Thyroid gland (tissue), 4 donors: ENCODE measurements around the gene DPH7.

Source experiments
- POLR2A ChIP-seq, 2 donors: fragments of 450-650 bp; IDR thresholded peaks; one replicate each; pipeline ENCODE4 v1.6.1; 2017; ENCODE audit warnings: antibody characterized with exemption in 2 of 2, mild to moderate bottlenecking in 2 of 2, moderate library complexity in 1 of 2
- TF ChIP-seq, protein P1 (sequence below), 6 experiments: fragments of 200-600 bp in 3 of 6; fragments of 450-650 bp in 3 of 6; sonication (generic) in 3 of 6; IDR thresholded peaks; one replicate each; pipeline ENCODE4 v1.5.1; 2016 to 2019; ENCODE audit warnings: antibody characterized with exemption in 6 of 6, mild to moderate bottlenecking in 2 of 6, inconsistent platforms in 1 of 6, moderate library complexity in 1 of 6

DNA sequence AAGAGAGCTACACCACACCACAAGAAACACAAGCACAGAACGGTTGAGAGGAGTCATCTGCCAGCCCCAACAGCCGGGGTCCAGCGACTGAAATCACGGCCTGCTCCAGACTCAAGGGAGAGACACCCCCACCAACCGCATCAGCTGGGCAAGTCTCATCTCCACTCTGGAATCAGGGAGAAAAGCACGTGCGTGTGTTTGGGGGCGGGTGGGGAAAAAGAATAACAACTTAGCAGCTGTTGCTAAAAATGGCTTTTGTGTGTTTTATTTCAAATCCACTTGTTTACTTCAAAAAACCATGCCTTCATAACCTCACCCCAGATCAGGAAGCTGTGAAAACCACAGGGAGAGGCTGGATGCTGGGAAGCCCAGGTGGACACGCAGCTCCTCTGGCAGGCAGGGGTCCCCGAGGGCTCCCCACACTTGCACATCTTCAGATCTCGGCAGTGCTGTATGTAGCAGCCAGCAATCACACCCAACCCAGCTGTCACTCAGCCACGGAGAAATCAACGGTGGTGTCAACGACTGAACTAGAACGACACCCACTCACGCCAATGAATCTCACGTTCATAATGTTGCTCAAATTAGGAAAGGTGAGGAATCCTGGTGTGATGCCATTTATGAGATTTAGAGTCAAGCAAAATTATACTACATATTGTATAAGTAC, 47.5 kb downstream of the DPH7 start:
- TF ChIP-seq, protein P1, sequence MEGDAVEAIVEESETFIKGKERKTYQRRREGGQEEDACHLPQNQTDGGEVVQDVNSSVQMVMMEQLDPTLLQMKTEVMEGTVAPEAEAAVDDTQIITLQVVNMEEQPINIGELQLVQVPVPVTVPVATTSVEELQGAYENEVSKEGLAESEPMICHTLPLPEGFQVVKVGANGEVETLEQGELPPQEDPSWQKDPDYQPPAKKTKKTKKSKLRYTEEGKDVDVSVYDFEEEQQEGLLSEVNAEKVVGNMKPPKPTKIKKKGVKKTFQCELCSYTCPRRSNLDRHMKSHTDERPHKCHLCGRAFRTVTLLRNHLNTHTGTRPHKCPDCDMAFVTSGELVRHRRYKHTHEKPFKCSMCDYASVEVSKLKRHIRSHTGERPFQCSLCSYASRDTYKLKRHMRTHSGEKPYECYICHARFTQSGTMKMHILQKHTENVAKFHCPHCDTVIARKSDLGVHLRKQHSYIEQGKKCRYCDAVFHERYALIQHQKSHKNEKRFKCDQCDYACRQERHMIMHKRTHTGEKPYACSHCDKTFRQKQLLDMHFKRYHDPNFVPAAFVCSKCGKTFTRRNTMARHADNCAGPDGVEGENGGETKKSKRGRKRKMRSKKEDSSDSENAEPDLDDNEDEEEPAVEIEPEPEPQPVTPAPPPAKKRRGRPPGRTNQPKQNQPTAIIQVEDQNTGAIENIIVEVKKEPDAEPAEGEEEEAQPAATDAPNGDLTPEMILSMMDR (IDR thresholded peaks at IDR 0.05), result no peak
- TF ChIP-seq POLR2A (IDR thresholded peaks at IDR 0.05), result no peak
